SK-N-MC (cell line): ENCODE results near the gene DNAH1.

Experiments used
- EZH2 ChIP-seq: fragments of 200-600 bp; sonication (generic); IDR thresholded peaks from one replicate; pipeline ENCODE4 v1.6.1; 2017; ENCODE audit warnings: antibody characterized with exemption
- POLR2AphosphoS5 ChIP-seq: IDR thresholded peaks from 2 replicates; pipeline ENCODE4 v1.6.1; 2012; ENCODE audit warnings: mild to moderate bottlenecking, low read depth, low read length, borderline replicate concordance

- TF ChIP-seq POLR2AphosphoS5 (no peak), EZH2 (no peak)
Observed at GRCh38 chr3:52277972-52278509, 38.1 kb upstream of the DNAH1 start.
